ENCODE data around the gene PDE4D. TPM values are rescaled to one million over a fixed set of nuclear protein-coding genes. Genes with fewer than 3 reads are reported as not detected.

PDE4D gene
- total and polyA plus RNA-seq, 12 donors, result 1.2 to 18.9 (median 2.1) TPM

GRCh38 chr5:59759600-59760351, 133.8 kb downstream of the PDE4D start:
- no peak overlapping the region for H3K27ac ChIP-seq
- no peaks in the 10 kb centered on the region for H3K36me3 ChIP-seq (replicated peaks in 1 of 2)
- H3K9me3 ChIP-seq (replicated peaks in 1 of 3), result no peaks in the 10 kb centered on the region
- DNase-seq, result no peak
- intact Hi-C loops (cut with DNase I), result no loop called here
- H3K4me3 ChIP-seq, result no peak overlapping the region
- H3K4me1 ChIP-seq (replicated peaks in 1 of 2), result no peaks in the 10 kb centered on the region
- TF ChIP-seq POLR2A (IDR thresholded peaks at IDR 0.05), result no peak
- no peak for TF ChIP-seq CTCF (IDR thresholded peaks at IDR 0.05)
- WGBS, 4 donors, result 67 to 83% (median 78%) methylated on average over 4 of the region's 4 CpGs
- H3K27me3 ChIP-seq, result no peaks in the 10 kb centered on the region

GRCh38 chr5:59758566-59758965, 135.0 kb downstream of the PDE4D start:
- Histone ChIP-seq H3K9me3 (replicated peaks in 1 of 3) (no peaks in the 10 kb centered on the region), H3K4me3 (no peak overlapping the region), H3K4me1 (replicated peaks in 1 of 2) (no peaks in the 10 kb centered on the region), H3K27ac (no peak overlapping the region), H3K36me3 (replicated peaks in 1 of 2) (no peaks in the 10 kb centered on the region), H3K27me3 (no peaks in the 10 kb centered on the region)
- TF ChIP-seq CTCF (IDR thresholded peaks at IDR 0.05) (no peak), POLR2A (IDR thresholded peaks at IDR 0.05) (no peak)
- intact Hi-C loops (cut with DNase I), result no loop called here
- no peak for DNase-seq
- 75 to 85% (median 79%) methylated on average over 1 of the region's 1 CpG for WGBS, 4 donors

GRCh38 chr5:59757442-59757841, 136.1 kb downstream of the PDE4D start:
- Histone ChIP-seq H3K36me3 (replicated peaks in 1 of 2) (no peaks in the 10 kb centered on the region), H3K4me1 (replicated peaks in 1 of 2) (no peaks in the 10 kb centered on the region), H3K9me3 (replicated peaks in 1 of 3) (no peaks in the 10 kb centered on the region), H3K27me3 (no peaks in the 10 kb centered on the region), H3K4me3 (no peak overlapping the region), H3K27ac (no peak overlapping the region)
- intact Hi-C loops (cut with DNase I), result no loop called here
- no peak for TF ChIP-seq POLR2A (IDR thresholded peaks at IDR 0.05)
- no peak for TF ChIP-seq CTCF (IDR thresholded peaks at IDR 0.05)
- DNase-seq, result no peak
- WGBS, 4 donors, result 66 to 93% (median 81%) methylated on average over 1 of the region's 1 CpG

- H3K9me3 ChIP-seq (replicated peaks in 1 of 3), result no peaks in the 10 kb centered on the region
- H3K36me3 ChIP-seq (replicated peaks in 1 of 2), result no peaks in the 10 kb centered on the region
- DNase-seq, result no peak
- H3K4me1 ChIP-seq (replicated peaks in 1 of 2), result no peaks in the 10 kb centered on the region
- TF ChIP-seq CTCF (IDR thresholded peaks at IDR 0.05) (no peak), POLR2A (IDR thresholded peaks at IDR 0.05) (no peak)
- WGBS, 4 donors, result 87 to 90% (median 87%) methylated on average over 7 of the region's 7 CpGs
- no peak overlapping the region for H3K27ac ChIP-seq
- intact Hi-C loops (cut with DNase I), result no loop called here
- no peaks in the 10 kb centered on the region for H3K27me3 ChIP-seq
- H3K4me3 ChIP-seq, result no peak overlapping the region
Observed at GRCh38 chr5:59756373-59757035, 137.0 kb downstream of the PDE4D start.
